OCI-LY7 (cell line): ENCODE data around the gene CCNB3. TPM values are rescaled to one million over a fixed set of nuclear protein-coding genes. Genes with fewer than 3 reads are reported as not detected.

Experiments used
- BruUV-seq: library from RNA; stranded (reverse); fragments of 400-500 nt; replicated peaks from 2 replicates; lab custom pipeline; 2021; lab: Mats Ljungman, UMichigan
- CTCF ChIA-PET: fragments of 300-600 bp; sonication (Branson Sonifier 250); formaldehyde crosslinking; loops from one replicate; lab custom pipeline; 2022; ENCODE audit warnings: antibody characterized with exemption; ENCODE audit not compliant: unreplicated experiment; lab: Charles Lee
- POLR2A ChIA-PET: fragments of 300-600 bp; sonication (Branson Sonifier 250); formaldehyde crosslinking; loops from one replicate; lab custom pipeline; 2022; ENCODE audit warnings: antibody characterized with exemption; lab: Charles Lee
- DNase-seq: peaks from one replicate; pipeline ENCODE4 v3.0.0-alpha.2; 2015; ENCODE audit warnings: low spot score
- H2AFZ ChIP-seq: fragments of 200-600 bp; sonication (generic), shearing (Covaris generic); 2 replicates; pipeline ENCODE4 v1.6.1; 2014; ENCODE audit warnings: mild to moderate bottlenecking, antibody characterized with exemption, low read length, moderate library complexity
- H3K27ac ChIP-seq: fragments of 200-600 bp; sonication (generic); 2 replicates; pipeline ENCODE4 v1.5.1; 2014; ENCODE audit warnings: mixed run types, low read depth, mild to moderate bottlenecking, moderate library complexity, low read length, inconsistent platforms; ENCODE audit not compliant: poor library complexity, severe bottlenecking
- H3K36me3 ChIP-seq: fragments of 200-600 bp; sonication (generic); 2 replicates; pipeline ENCODE4 v1.6.1; 2014; ENCODE audit warnings: mild to moderate bottlenecking, antibody characterized with exemption, low read length, moderate library complexity, mixed read lengths; ENCODE audit not compliant: insufficient read depth
- H3K4me1 ChIP-seq: fragments of 200-600 bp; sonication (generic); 2 replicates; pipeline ENCODE4 v1.5.1; 2014; ENCODE audit warnings: mild to moderate bottlenecking, low read length; ENCODE audit not compliant: insufficient read depth, poor library complexity, severe bottlenecking
- H3K4me2 ChIP-seq: fragments of 200-600 bp; sonication (generic); 2 replicates; pipeline ENCODE4 v1.6.1; 2014; ENCODE audit warnings: mild to moderate bottlenecking, low read length
- H3K4me3 ChIP-seq: fragments of 200-600 bp; sonication (generic); 2 replicates; pipeline ENCODE4 v1.5.1; 2014; ENCODE audit warnings: mild to moderate bottlenecking, low read depth, low read length; ENCODE audit not compliant: poor library complexity, severe bottlenecking
- H3K79me2 ChIP-seq: fragments of 200-600 bp; sonication (generic); 2 replicates; pipeline ENCODE4 v1.6.1; 2016; ENCODE audit warnings: low read depth, mild to moderate bottlenecking, low read length, moderate library complexity, mixed read lengths; ENCODE audit not compliant: insufficient read depth
- H3K9me2 ChIP-seq: fragments of 200-600 bp; sonication (generic); 2 replicates; pipeline ENCODE4 v1.6.1; 2016; ENCODE audit warnings: mild to moderate bottlenecking, low read length, mixed read lengths; ENCODE audit not compliant: insufficient read depth
- H3K9me3 ChIP-seq: fragments of 200-600 bp; sonication (generic); 2 replicates; pipeline ENCODE4 v1.6.1; 2014; ENCODE audit warnings: mild to moderate bottlenecking, mixed run types, low read length, mixed read lengths
- H4K20me1 ChIP-seq: fragments of 200-600 bp; sonication (generic); 2 replicates; pipeline ENCODE4 v1.6.1; 2014; ENCODE audit warnings: mild to moderate bottlenecking, antibody characterized with exemption, low read length, moderate library complexity, mixed read lengths; ENCODE audit not compliant: insufficient read depth
- CTCF ChIP-seq: fragments of 200-600 bp; sonication (generic); conservative IDR thresholded peaks from 2 replicates; pipeline ENCODE4 v1.5.1; 2014; ENCODE audit warnings: mild to moderate bottlenecking, antibody characterized with exemption, low read length, moderate library complexity, mixed read lengths
- EZH2phosphoT487 ChIP-seq: fragments of 200-600 bp; sonication (generic); IDR thresholded peaks from 2 replicates; pipeline ENCODE4 v1.6.1; 2018; ENCODE audit warnings: low read depth, borderline replicate concordance, mild to moderate bottlenecking, mixed run types, antibody characterized with exemption, low read length, moderate library complexity, mixed read lengths
- intact Hi-C: fragments of 100-400 bp; cut with micrococcal nuclease; formaldehyde crosslinking; loops from one replicate; pipeline ENCODE4 v1.10.0; 2022; ENCODE audit not compliant: unreplicated experiment
- total RNA-seq, 2 experiments: library from RNA; depleted of rRNA in 1 of 2; stranded (reverse); fragments of >200 nt in 1 of 2; shearing (Covaris generic) in 1 of 2; gene quantifications; 2 replicates each; pipeline ENCODE4 v1.2.3, GENCODE V29; 2014 to 2022

The CCNB3 gene
- total RNA-seq, 2 experiments from 2014 or later: 2.0 to 2.7 TPM

- H3K9me3 ChIP-seq: no peaks in the 10 kb centered on the region
- ChIA-PET CTCF (no interaction called here), POLR2A (no interaction called here)
- H4K20me1 ChIP-seq: no peaks in the 10 kb centered on the region
- intact Hi-C loops: no loop called here
- no peak overlapping the region for H3K27ac ChIP-seq
- DNase-seq: no peak
- BruUV-seq: no TSS peak
- H3K4me2 ChIP-seq: no peak overlapping the region
- TF ChIP-seq EZH2phosphoT487: no peak
- no peak for TF ChIP-seq CTCF
- H3K9me2 ChIP-seq: no peaks in the 10 kb centered on the region
- no peaks in the 10 kb centered on the region for H3K79me2 ChIP-seq
- H3K4me1 ChIP-seq: no peaks in the 10 kb centered on the region
- H2AFZ ChIP-seq: no peak overlapping the region
- no peak overlapping the region for H3K4me3 ChIP-seq
- H3K36me3 ChIP-seq: no peaks in the 10 kb centered on the region
These were observed 46.0 kb upstream of the CCNB3 start for GRCh38 chrX:50158593-50158992.

- POLR2A ChIA-PET: no interaction called here
These were observed 43.4 kb upstream of the CCNB3 start for GRCh38 chrX:50161127-50161526.

More at GRCh38 chrX:50161127-50161526, 43.4 kb upstream of the CCNB3 start:
- H4K20me1 ChIP-seq: no peaks in the 10 kb centered on the region
- no peak overlapping the region for H3K4me3 ChIP-seq
- BruUV-seq: no TSS peak
- H3K36me3 ChIP-seq: no peaks in the 10 kb centered on the region
- no peak overlapping the region for H3K27ac ChIP-seq
- no peak for DNase-seq
- H3K9me3 ChIP-seq: no peaks in the 10 kb centered on the region
- CTCF ChIA-PET: no interaction called here
- H2AFZ ChIP-seq: no peak overlapping the region
- H3K9me2 ChIP-seq: no peaks in the 10 kb centered on the region
- intact Hi-C loops: no loop called here
- TF ChIP-seq EZH2phosphoT487 (no peak), CTCF (no peak)
- no peaks in the 10 kb centered on the region for H3K4me1 ChIP-seq
- no peaks in the 10 kb centered on the region for H3K79me2 ChIP-seq
- H3K4me2 ChIP-seq: no peak overlapping the region
